HG03280 (cell line): ENCODE data around the gene MTA1.
A peak's percentile ranks its signal among the peaks of the same experiment; 100 is the strongest.

Source experiments
- ATAC-seq: cut with Tn5 transposase; IDR thresholded peaks from one replicate; pipeline ENCODE4 v1.9.1; 2021; ENCODE audit warnings: mild to moderate bottlenecking, moderate library complexity; ENCODE audit not compliant: unreplicated experiment

The MTA1 gene

GRCh38 chr14:105401699-105402098, 17.9 kb upstream of the MTA1 start:
- no peak for ATAC-seq

- ATAC-seq: no peak
These were observed 11.0 kb upstream of the MTA1 start for GRCh38 chr14:105408592-105408991.

GRCh38 chr14:105409364-105409763, 10.3 kb upstream of the MTA1 start:
- no peak for ATAC-seq

- ATAC-seq: no peak
These were observed 9.0 kb upstream of the MTA1 start for GRCh38 chr14:105410642-105411016.

GRCh38 chr14:105411017-105411941, 8.3 kb upstream of the MTA1 start:
- ATAC-seq: no peak

GRCh38 chr14:105411985-105412770, 7.4 kb upstream of the MTA1 start:
- ATAC-seq: no peak

- no peak for ATAC-seq
These were observed 6.7 kb upstream of the MTA1 start for GRCh38 chr14:105412771-105413543.

- no peak for ATAC-seq
These were observed 6.1 kb upstream of the MTA1 start for GRCh38 chr14:105413544-105413886.

DNA sequence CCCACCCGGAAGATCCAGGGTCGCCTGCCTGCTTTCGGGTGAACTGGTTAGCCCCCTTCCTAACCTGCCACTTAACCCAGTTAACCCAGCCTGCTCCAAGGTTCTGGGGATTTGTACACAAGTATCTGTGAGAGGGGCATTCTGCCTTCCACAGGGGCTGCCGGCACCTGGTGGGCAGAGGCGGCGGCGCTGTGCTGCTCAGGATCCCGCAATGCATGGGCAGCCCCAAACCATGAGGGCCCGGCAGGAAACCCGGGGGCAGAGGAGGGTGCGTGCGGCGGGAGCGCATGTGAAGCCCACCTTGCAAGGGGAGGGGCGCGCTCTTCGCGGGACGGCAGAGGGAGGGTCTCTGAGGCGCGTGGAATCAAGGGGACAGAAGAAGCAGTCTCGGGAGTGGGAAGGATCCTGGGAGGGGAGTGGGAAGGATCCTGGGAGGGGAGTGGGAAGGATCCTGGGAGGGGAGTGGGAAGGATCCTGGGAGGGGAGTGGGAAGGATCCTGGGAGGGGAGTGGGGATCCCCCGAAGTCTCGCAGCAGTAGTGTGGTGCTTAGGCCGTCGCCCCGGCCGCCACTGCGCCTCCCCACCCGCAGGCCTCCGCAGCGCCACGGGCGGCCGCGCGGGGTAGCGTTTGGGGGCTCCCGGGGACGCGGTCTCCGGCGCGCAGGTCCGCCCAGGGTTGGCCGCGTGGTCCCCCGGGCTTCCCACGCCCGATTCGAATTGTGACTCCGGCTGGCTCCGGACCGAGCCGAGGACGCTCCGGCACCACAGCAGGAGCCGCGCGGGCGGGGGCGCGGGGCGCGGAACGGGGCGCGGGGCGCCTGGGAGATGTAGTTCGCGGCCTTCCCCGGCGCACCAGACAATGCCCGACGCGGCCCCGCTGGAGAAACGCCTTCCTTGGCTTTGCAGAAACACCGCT, 4.9 kb upstream of the MTA1 start:
- ATAC-seq: peak; percentile 55

DNA sequence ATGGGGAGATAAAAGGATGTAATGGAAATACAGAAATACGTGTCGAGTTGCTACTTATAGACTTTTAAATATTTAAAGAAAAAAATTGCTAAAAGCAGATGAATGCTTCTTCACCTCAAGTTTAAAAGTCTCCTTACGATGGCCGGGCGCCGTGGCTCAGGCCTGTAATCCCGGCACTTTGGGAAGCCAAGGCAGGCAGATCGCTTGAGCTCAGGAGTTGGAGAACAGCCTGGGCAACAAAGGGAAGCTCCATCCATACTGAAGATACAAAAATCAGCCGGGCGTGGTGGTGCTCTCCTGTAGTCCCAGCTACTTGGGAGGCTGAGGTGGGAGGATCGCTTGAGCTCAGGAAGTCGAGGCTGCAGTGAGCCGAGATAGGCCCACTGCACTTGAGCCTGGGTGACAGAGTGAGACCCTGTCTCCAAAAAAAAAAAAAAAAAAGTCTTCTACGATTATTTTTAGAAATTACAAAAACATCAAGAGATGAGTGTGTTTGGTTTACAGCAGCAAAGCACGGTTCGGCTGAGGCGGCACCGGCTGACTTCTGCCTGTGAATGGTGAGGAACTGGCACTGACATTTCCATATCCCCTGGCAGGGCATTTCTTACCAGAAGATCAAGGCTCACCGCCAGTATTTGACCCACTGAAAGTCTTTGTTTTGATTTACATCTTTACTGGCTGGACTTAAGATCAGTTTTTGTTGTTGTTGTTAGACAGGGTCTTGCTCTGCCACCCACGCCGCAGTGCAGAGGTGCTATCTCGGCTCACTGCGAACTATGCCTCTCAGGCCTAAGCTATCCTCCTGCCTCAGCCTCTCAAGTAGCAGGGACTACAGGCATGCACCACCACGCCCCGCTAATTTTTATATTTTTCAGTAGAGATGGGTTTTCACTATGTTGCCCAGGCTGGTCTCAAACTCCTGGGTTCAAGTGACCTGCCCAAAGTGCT, 3.9 kb upstream of the MTA1 start:
- no peak for ATAC-seq

DNA sequence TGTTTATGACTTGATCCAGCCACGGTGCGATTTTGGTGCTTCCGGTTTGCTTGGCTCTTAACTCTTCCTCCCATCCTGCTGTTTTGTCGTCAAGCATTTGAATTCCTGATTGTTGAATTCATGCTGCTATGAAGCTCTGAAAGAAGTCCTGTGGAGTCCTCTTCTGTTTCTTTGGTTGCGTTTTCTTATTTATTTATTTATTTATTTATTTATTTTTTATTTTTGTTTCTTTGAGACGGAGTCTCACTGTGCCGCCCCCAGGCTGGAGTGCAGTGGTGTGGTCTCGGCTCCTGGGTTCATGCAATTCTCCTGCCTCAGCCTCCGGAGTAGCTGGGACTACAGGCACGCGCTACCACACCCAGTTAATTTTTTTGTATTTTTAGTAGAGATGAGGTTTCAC, 3.0 kb upstream of the MTA1 start:
- ATAC-seq: no peak

DNA sequence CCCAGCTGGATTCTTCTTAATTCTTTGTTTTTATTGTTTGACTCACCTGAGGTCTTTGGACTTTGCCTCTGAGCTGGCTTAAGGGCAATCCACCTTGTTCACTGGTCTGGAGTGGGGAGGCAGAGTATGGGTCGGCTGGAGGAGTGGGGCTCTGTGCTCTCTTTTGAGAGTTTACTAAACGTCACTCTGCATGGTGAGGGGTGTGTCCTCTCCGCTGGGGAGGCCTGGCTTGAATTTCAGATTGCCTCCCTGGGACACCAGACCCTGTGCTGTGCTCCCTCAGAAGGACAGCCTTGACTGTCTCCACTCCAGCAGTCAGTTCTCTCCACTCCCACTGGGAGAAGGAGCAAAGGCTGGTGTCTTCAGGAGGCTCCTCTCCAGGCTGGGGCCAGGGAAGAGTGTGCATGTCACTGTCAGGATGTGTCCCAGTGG, 1.9 kb upstream of the MTA1 start:
- no peak for ATAC-seq

DNA sequence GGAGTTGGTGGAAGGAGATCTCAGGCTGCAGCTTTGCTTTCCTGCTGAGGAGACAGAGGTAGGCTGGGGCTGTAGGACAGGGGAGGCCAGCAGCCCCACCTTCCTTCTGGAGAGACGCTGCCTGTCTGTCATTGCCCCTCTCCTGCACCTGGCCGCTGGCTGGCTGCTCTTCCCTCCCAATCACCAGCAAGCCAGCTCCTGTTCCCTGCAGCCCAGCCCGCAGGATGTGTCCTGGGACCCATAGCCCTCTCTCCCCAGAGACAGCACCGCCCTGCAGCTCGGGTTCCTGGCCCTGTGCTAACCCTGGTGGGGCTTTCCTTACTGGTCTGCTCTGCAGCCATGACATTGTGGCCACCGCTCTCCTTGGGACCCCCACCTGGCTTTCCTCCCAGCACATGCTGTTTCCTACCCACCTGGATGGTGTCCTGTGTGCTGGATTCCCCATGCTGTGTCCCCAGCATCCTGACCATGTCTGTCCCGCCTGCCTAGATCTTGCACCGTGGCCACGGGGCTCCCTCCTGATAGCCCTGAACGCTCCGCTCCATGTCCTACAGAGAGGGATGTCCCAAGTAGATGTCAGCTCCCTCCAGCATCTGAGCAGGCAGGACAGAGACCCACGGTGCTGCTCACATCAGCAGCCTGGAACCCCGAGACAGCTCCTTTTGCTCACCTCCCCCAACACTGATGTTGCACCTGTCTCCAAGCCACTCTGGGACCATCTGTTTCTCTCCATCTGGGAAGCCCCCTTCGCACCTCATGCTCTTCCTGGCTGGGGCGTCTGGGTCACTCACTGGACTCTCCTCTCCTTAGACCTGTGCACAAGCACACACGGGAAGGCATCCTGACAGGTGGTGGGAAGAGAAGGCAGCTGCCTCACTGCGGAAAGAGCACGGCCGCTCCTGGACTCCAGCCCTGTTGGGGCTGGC, 1.1 kb upstream of the MTA1 start:
- ATAC-seq: no peak

GRCh38 chr14:105420101-105420973, 710 bp downstream of the MTA1 start:
- ATAC-seq: no peak

- ATAC-seq: no peak
These were observed 1.5 kb downstream of the MTA1 start for GRCh38 chr14:105420974-105421674.
